NCI-H345 treated with DMSO at 0.1 percent for 48 hours (cell line): Measurements from ENCODE around the gene RYR3.

Experiments
- DNase-seq: peaks from one replicate; lab custom pipeline; 2025; ENCODE audit not compliant: unreplicated experiment; lab: John Stamatoyannopoulos, UW

The RYR3 gene

GRCh38 chr15:33310481-33311311, at the start of gene RYR3:
Gene RYR3, plus strand, starts transcription at chr15:33310967. Its CDS starts 79 bp downstream, at chr15:33311046.
- no peak for DNase-seq

GRCh38 chr15:33262306-33262705, 48.5 kb upstream of the RYR3 start:
- DNase-seq = no peak

GRCh38 chr15:33277689-33278088, 33.1 kb upstream of the RYR3 start:
- DNase-seq = no peak

GRCh38 chr15:33278816-33279612, 31.8 kb upstream of the RYR3 start:
- DNase-seq = no peak

- DNase-seq = no peak
Observed at GRCh38 chr15:33279613-33280205, 31.1 kb upstream of the RYR3 start.

- no peak for DNase-seq
Observed at GRCh38 chr15:33282226-33283020, 28.3 kb upstream of the RYR3 start.

GRCh38 chr15:33283576-33283975, 27.2 kb upstream of the RYR3 start:
- no peak for DNase-seq

- no peak for DNase-seq
Observed at GRCh38 chr15:33284336-33284735, 26.4 kb upstream of the RYR3 start.

- DNase-seq = peak; percentile 33
Observed at GRCh38 chr15:33292717-33293307, 18.0 kb upstream of the RYR3 start.

- no peak for DNase-seq
Observed at GRCh38 chr15:33293713-33294334, 16.9 kb upstream of the RYR3 start.

GRCh38 chr15:33296050-33296449, 14.7 kb upstream of the RYR3 start:
- no peak for DNase-seq

- DNase-seq = no peak
Observed at GRCh38 chr15:33296856-33297255, 13.9 kb upstream of the RYR3 start.

- DNase-seq = no peak
Observed at GRCh38 chr15:33298631-33299030, 12.1 kb upstream of the RYR3 start.

- DNase-seq = no peak
Observed at GRCh38 chr15:33304924-33305323, 5.8 kb upstream of the RYR3 start.

- DNase-seq = no peak
Observed at GRCh38 chr15:33309602-33310276, 1.0 kb upstream of the RYR3 start.

- DNase-seq = no peak
Observed at GRCh38 chr15:33311312-33311971, 675 bp downstream of the RYR3 start.

GRCh38 chr15:33313491-33313890, 2.7 kb downstream of the RYR3 start:
- DNase-seq = no peak

GRCh38 chr15:33314069-33314468, 3.3 kb downstream of the RYR3 start:
- no peak for DNase-seq

GRCh38 chr15:33315044-33315443, 4.3 kb downstream of the RYR3 start:
- DNase-seq = no peak
